Right lobe of liver (tissue), 4 donors: ENCODE measurements around the gene HTR2B.

Experiments used
- POLR2A ChIP-seq: fragments of 450-650 bp; IDR thresholded peaks from one replicate; pipeline ENCODE4 v1.6.1; 2017; ENCODE audit warnings: antibody characterized with exemption, mild to moderate bottlenecking
- TF ChIP-seq, protein P1 (sequence below), 4 donors: fragments of 200-600 bp in 3 of 4; fragments of 450-650 bp in 1 of 4; IDR thresholded peaks; one replicate each; pipeline versions ENCODE4 v1.5.1 to v1.8.0; 2016 to 2022; ENCODE audit warnings: antibody characterized with exemption in 4 of 4, mild to moderate bottlenecking in 2 of 4
- donor health status: DM: no; HTN: no; CAD: no.
- donor health status: DM: no; HTN: no; CAD: no.
- donor health status: DM: no; HTN: yes; CAD: no.

GRCh38 chr2:231124838-231125568 is at the start of gene HTR2B:
- TF ChIP-seq POLR2A: no peak
- TF ChIP-seq, protein P1, sequence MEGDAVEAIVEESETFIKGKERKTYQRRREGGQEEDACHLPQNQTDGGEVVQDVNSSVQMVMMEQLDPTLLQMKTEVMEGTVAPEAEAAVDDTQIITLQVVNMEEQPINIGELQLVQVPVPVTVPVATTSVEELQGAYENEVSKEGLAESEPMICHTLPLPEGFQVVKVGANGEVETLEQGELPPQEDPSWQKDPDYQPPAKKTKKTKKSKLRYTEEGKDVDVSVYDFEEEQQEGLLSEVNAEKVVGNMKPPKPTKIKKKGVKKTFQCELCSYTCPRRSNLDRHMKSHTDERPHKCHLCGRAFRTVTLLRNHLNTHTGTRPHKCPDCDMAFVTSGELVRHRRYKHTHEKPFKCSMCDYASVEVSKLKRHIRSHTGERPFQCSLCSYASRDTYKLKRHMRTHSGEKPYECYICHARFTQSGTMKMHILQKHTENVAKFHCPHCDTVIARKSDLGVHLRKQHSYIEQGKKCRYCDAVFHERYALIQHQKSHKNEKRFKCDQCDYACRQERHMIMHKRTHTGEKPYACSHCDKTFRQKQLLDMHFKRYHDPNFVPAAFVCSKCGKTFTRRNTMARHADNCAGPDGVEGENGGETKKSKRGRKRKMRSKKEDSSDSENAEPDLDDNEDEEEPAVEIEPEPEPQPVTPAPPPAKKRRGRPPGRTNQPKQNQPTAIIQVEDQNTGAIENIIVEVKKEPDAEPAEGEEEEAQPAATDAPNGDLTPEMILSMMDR (IDR thresholded peaks at IDR 0.05): no peak
